GM19099 (cell line): ENCODE results near the gene BRD4.

Experiments
- POLR2A ChIP-seq: IDR thresholded peaks from 3 replicates; pipeline ENCODE4 v1.6.1; 2011; ENCODE audit warnings: low read depth; ENCODE audit not compliant: insufficient read length; ENCODE audit errors: extremely low read depth

BRD4 gene

GRCh38 chr19:15197275-15197941 lies 134.9 kb downstream of the BRD4 start:
- TF ChIP-seq POLR2A: no peak

GRCh38 chr19:15196360-15197005 lies 135.9 kb downstream of the BRD4 start:
- TF ChIP-seq POLR2A: no peak

GRCh38 chr19:15195371-15196334 lies 136.7 kb downstream of the BRD4 start:
- no peak for TF ChIP-seq POLR2A

- TF ChIP-seq POLR2A: no peak
Observed at GRCh38 chr19:15194938-15195337, 137.4 kb downstream of the BRD4 start.

- TF ChIP-seq POLR2A: no peak
Observed at GRCh38 chr19:15191982-15192381, 140.4 kb downstream of the BRD4 start.

GRCh38 chr19:15191514-15191913 lies 140.8 kb downstream of the BRD4 start:
- TF ChIP-seq POLR2A: no peak

GRCh38 chr19:15188851-15189250 lies 143.5 kb downstream of the BRD4 start:
- TF ChIP-seq POLR2A: no peak

GRCh38 chr19:15187026-15188007 lies 145.0 kb downstream of the BRD4 start:
- TF ChIP-seq POLR2A: no peak
